ENCODE results near the gene AMMECR1. TPM values are rescaled to one million over a fixed set of nuclear protein-coding genes. Genes with fewer than 3 reads are reported as not detected.

Gene AMMECR1
- total RNA-seq, 1 experiment from 2014 or later = 7.5 TPM

DNA sequence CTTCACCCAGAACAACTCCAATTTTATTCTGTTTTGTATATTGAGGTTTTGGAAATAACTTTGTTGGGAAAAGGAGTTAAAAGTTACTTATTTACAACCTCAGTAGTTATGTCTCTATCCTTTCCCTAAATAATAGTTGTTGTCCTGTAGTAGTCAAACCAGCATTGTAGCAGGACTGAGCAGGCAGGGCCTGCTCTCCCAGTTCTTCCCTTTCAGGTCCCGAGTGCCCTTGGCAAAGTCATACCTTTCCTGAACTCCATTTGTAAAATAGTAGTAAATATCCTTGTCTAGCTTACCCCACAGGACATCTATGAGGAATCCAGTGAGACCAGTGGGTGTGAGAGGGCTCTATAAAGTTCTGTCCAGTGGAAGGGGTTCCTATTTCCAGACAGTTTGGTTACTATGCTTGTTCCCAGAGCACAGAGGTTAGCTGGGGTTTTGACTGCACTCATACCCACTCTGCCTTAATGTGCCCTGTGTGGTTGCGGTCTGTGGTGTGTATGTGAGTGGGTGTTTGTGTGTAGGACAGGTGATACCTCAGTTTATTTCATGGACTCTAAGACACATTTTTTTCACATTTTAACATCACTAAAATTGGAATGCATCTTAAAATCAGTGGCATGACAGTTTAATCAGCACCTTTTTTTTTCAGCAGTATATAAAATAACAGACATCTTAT is 136.3 kb downstream of the AMMECR1 start:
- no peak for DNase-seq (ENCODE audit: low spot score)
- in situ Hi-C loops (cut with HindIII; ENCODE audit: low sequenced_read_pairs) = no loop called here

DNA sequence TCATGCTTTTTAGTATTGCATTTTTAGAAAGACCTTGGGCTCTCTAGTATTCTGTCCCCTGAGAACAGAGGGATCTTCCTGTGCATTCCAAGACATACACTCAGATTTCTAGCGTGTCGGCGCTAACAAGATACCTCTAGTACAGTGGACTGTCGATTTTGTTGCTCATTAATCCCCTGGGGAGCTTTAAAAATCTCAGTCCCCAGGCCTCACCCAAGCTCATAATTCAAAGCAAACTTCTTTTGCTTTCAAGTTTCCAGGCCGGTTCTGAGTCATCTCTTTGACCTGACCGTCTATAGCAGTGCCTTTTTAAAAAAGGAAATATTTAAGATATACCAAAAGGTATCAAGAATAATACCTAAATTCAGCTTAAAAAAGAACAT is 137.0 kb downstream of the AMMECR1 start:
- in situ Hi-C loops (cut with HindIII; ENCODE audit: low sequenced_read_pairs) = no loop called here
- no peak for DNase-seq (ENCODE audit: low spot score)

GRCh38 chrX:110180176-110180927 is 137.5 kb downstream of the AMMECR1 start:
- in situ Hi-C loops (cut with HindIII; ENCODE audit: low sequenced_read_pairs) = no loop called here
- DNase-seq (ENCODE audit: low spot score) = no peak

- in situ Hi-C loops (cut with HindIII; ENCODE audit: low sequenced_read_pairs) = no loop called here
- no peak for DNase-seq (ENCODE audit: low spot score)
These were observed 139.6 kb downstream of the AMMECR1 start for GRCh38 chrX:110178179-110178865.

GRCh38 chrX:110175696-110176095 is 142.2 kb downstream of the AMMECR1 start:
- no peak for DNase-seq (ENCODE audit: low spot score)
- in situ Hi-C loops (cut with HindIII; ENCODE audit: low sequenced_read_pairs) = no loop called here

GRCh38 chrX:110175146-110175545 is 142.7 kb downstream of the AMMECR1 start:
- DNase-seq (ENCODE audit: low spot score) = no peak
- in situ Hi-C loops (cut with HindIII; ENCODE audit: low sequenced_read_pairs) = no loop called here

DNA sequence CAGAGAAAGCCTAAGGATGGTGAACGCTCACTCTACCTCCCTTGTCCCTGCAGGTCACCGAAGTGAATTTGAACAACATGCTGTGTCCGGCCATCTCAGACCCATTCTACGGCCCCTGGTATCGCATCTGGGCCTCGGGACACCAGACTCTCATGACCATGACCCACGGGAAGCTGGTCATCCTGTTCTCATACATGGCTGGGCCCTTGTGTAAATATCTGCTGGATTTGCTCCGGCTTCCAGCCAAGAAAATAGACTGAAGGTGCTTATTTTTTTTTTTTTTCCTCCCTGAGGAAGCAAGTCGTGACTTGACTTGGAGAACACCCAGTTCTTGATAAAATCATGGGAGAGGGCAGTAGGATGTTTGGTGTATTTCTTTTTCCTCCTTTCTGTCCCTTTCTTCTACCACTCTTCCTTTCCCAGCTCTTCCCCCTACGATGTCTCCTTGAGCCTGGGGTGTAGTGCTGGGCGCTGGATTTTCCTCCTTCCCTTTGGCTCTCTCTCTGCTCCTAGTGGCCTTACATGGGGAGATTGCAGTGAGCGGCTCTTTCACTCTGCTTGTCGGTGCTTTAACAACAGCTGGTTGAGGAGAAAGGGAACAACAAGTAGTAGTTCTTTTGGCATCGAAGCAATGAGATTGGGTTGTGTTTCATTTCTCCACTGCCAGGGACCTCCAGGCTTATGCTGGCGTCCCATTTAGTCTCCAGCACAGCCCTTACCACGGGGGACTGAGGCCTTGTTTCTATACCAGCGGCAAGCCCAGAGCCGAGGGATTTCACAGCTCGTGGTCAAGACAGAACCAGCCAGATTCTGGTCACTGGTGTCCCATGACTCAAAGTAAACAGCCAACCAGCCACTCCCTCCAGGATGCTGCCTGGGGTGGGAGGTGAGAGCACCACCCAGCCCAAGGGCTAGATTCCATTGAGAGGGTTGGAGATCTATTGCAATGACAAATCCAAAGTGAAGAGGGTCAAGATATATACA is 144.4 kb downstream of the AMMECR1 start:
- in situ Hi-C loops (cut with HindIII; ENCODE audit: low sequenced_read_pairs) = no loop called here
- DNase-seq (ENCODE audit: low spot score) = no peak

DNA sequence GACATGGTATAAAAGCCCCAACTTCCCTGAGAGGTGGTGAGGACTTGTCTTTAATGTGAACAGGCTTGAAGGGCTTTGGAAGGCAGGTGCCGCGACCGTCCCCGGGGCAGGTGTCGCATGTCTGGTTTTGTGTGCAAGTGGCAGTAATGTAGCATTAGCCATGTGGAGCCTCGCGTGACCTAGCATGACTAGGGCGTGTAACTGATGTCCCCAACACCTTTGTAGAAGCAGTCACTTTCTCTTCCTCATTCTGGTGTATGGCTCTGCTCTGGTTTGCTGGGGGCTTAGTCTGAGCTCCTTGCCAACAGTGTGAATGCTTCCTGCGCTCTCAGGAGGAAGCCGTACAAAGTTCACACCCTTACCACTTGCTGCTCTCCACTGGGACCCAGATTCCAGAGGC is 145.7 kb downstream of the AMMECR1 start:
- no peak for DNase-seq (ENCODE audit: low spot score)
- in situ Hi-C loops (cut with HindIII; ENCODE audit: low sequenced_read_pairs) = no loop called here

- DNase-seq (ENCODE audit: low spot score) = no peak
- in situ Hi-C loops (cut with HindIII; ENCODE audit: low sequenced_read_pairs) = no loop called here
These were observed 146.4 kb downstream of the AMMECR1 start for GRCh38 chrX:110171442-110171841.

GRCh38 chrX:110170029-110170428 is 147.9 kb downstream of the AMMECR1 start:
- DNase-seq (ENCODE audit: low spot score) = no peak
- in situ Hi-C loops (cut with HindIII; ENCODE audit: low sequenced_read_pairs) = no loop called here

DNA sequence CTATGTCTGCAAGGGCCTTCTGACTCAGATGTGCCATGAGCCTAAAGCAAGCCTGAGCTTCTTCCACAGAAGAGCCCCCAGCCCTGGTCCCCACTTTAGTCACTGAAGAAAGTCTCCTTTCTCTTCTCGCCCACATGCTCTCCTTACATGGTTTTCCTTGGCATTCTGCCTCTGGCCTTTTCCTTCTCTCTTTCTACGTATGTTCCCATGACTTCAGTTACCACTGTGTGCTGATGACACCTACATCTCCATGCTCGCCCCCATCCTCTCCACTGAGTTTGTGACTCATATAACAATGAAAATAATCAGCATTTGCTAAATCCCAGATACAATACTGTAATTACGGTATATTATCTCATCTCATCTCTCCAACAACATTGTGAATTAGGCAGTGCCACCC is 149.3 kb downstream of the AMMECR1 start:
- in situ Hi-C loops (cut with HindIII; ENCODE audit: low sequenced_read_pairs) = no loop called here

DNA sequence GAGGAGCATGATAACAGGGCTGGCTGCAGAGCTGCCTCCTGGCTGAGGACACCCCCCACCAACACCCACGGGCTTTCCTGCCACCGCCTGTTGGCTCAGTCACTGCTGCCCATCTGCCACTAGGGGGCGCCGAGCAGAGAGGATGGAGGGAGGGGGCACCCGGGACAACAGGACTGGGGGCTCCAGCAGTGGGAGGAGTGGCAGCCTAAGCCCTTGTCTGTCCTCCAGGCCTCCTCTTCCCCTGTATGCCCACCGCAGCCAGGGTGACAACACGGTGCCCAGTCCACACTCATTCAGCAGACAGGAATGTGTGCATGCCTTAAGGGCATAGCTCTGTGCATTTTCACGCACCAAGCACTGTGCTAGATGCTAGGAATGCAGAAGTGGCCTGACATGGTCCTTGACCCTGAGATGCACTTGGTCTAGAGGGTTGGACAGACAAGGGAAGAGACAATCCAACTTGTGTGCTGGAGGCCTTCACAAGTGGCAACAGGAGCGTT is 149.9 kb downstream of the AMMECR1 start:
- in situ Hi-C loops (cut with HindIII; ENCODE audit: low sequenced_read_pairs) = no loop called here

More for the DNA sequence above, 149.3 kb downstream of the AMMECR1 start:
- no peak for DNase-seq (ENCODE audit: low spot score)

GRCh38 chrX:110163488-110163887 is 154.4 kb downstream of the AMMECR1 start:
- in situ Hi-C loops (cut with HindIII; ENCODE audit: low sequenced_read_pairs) = no loop called here
- DNase-seq (ENCODE audit: low spot score) = no peak

More for the DNA sequence above, 149.9 kb downstream of the AMMECR1 start:
- DNase-seq (ENCODE audit: low spot score) = no peak

DNA sequence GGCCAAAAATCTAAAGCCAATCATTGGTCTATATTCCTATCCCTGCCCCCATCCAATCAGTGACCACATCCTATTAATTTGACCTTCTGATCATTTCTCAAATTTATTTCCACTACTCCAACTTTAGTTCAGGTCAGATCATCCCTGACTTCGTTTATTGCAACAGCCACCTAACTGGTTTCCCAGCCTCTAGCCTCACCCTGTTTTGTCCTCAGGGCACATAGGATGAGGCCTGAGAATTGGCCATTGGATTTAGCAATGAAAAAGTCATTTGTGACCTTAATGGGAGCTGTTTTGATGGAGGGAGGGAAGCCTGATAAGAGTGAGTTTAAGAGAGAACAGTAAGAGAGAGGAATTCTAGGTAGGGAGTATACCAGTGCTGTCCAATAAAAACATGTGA is 155.0 kb downstream of the AMMECR1 start:
- in situ Hi-C loops (cut with HindIII; ENCODE audit: low sequenced_read_pairs) = no loop called here

GRCh38 chrX:110162131-110162530 is 155.8 kb downstream of the AMMECR1 start:
- DNase-seq (ENCODE audit: low spot score) = no peak
- in situ Hi-C loops (cut with HindIII; ENCODE audit: low sequenced_read_pairs) = no loop called here

More for the DNA sequence above, 155.0 kb downstream of the AMMECR1 start:
- no peak for DNase-seq (ENCODE audit: low spot score)

DNA sequence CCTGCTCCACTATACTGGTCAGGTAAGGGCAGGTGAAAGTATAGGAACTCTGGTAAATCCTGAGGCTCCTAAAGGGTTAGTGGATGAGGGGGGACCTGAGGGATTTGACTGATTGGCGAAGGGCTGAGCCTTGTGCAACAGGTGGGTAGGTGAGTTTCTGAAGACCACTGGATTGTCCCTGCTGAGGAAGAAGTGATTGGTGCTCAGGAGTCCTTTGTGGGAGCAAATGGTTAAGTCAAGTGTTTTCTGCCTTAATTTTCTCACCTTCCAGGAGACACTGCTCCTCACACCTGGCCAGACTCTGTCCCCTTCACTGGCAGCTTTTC is 156.6 kb downstream of the AMMECR1 start:
- no peak for DNase-seq (ENCODE audit: low spot score)
- in situ Hi-C loops (cut with HindIII; ENCODE audit: low sequenced_read_pairs) = no loop called here

- no peak for DNase-seq (ENCODE audit: low spot score)
- in situ Hi-C loops (cut with HindIII; ENCODE audit: low sequenced_read_pairs) = no loop called here
These were observed 158.0 kb downstream of the AMMECR1 start for GRCh38 chrX:110159865-110160264.

DNA sequence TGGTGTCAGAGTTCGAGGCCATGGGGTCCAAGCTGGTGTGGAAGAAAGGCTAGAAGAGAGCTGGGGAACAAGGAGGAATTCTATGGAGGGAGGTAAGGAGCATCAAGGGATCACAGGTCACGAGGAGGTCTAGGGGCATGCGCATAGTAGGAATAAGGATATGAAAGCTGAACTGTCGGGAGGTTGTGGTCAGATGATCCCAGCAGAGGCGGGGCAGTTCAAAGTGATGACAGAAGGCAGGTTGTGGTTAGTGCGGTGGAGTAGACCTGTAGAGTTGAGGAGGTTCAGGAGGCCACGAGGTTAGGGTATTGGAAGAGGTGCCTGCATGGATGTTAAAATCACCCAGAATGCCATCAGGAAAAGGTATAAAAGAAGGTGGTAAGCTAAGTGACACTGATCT is 158.7 kb downstream of the AMMECR1 start:
- in situ Hi-C loops (cut with HindIII; ENCODE audit: low sequenced_read_pairs) = no loop called here
- no peak for DNase-seq (ENCODE audit: low spot score)

- DNase-seq (ENCODE audit: low spot score) = no peak
- in situ Hi-C loops (cut with HindIII; ENCODE audit: low sequenced_read_pairs) = no loop called here
These were observed 160.4 kb downstream of the AMMECR1 start for GRCh38 chrX:110157444-110157843.
